ENCODE results near the gene CAPN5. TPM values are rescaled to one million over a fixed set of nuclear protein-coding genes. Genes with fewer than 3 reads are reported as not detected.

CAPN5 gene
- polyA plus RNA-seq, 2 of the 4 experiments (the other 2 are of a cell fraction): 9.4 to 12.9 TPM

DNA sequence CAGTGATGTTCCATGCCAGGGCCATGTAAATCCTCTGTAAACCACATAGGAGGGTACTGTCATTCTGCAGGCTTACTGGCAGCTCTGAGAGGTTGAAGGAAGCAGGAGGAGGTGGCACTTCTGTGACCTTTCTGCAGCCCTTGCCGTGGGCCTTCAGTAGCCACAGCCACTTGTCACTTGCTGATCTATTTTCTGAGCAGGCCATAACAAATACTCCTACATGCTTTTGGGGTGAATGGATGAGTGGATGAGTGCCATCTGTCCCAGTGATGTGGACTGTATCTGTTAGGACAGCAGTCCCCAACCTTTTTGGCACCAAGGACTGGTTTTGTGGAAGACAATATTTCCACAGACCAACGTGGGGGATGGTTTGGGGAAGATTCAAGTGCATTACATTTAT lies 22.4 kb upstream of the CAPN5 start:
- no peak for FAIRE-seq
- ATAC-seq: no peak
- DNase-seq (ENCODE audit: low read depth in 1 of 2, low spot score in 1 of 2): no peak
- 78% methylated on average over 2 of the region's 2 CpGs for WGBS (ENCODE audit: missing lambda C conversion rate)
- Histone ChIP-seq H3K4me1 (peaks cover 12% of the 10 kb centered on the region; the same call in 2 of the 3 replicates), H3K4me2 (no peak overlapping the region), H3K27ac (no peak overlapping the region), H3K9me3 (no peaks in the 10 kb centered on the region), H3K4me3 (no peak overlapping the region)
- ChIA-PET CTCF (interaction anchor here (0.6 to 3.7 kb wide), 10 partner anchors 8 to 310 kb away, joined by 3 to 60 read pairs (median 12); partner anchors contain the start of gene B3GNT6), POLR2A (interaction anchor here (1.3 kb wide), 1 partner anchor 22 kb away, joined by 3 read pairs; the partner anchor contains the start of gene CAPN5)
- TF ChIP-seq SREBF2 (IDR thresholded peaks at IDR 0.05) (no peak), CBX8 (IDR thresholded peaks at IDR 0.05) (no peak), HOXA7 (CRISPR knock-in tag; IDR thresholded peaks at IDR 0.05) (no peak), SMC3 (IDR thresholded peaks at IDR 0.05) (no peak), POLR2A (IDR thresholded peaks at IDR 0.05; ENCODE audit: low read length) (no peak), ZC3H11A (IDR thresholded peaks at IDR 0.05) (no peak), RNF2 (IDR thresholded peaks at IDR 0.05; ENCODE audit: borderline replicate concordance, low read depth) (no peak), CBX2 (IDR thresholded peaks at IDR 0.05; ENCODE audit: borderline replicate concordance, low read depth) (no peak), HEYL (CRISPR knock-in tag; IDR thresholded peaks at IDR 0.05) (no peak), TFCP2L1 (CRISPR knock-in tag; IDR thresholded peaks at IDR 0.05) (no peak), HOXB13 (CRISPR knock-in tag; IDR thresholded peaks at IDR 0.05; ENCODE audit: low read depth) (no peak), BHLHE40 (IDR thresholded peaks at IDR 0.05; ENCODE audit: low read depth, low read length) (no peak)
- TF ChIP-seq, protein P1, sequence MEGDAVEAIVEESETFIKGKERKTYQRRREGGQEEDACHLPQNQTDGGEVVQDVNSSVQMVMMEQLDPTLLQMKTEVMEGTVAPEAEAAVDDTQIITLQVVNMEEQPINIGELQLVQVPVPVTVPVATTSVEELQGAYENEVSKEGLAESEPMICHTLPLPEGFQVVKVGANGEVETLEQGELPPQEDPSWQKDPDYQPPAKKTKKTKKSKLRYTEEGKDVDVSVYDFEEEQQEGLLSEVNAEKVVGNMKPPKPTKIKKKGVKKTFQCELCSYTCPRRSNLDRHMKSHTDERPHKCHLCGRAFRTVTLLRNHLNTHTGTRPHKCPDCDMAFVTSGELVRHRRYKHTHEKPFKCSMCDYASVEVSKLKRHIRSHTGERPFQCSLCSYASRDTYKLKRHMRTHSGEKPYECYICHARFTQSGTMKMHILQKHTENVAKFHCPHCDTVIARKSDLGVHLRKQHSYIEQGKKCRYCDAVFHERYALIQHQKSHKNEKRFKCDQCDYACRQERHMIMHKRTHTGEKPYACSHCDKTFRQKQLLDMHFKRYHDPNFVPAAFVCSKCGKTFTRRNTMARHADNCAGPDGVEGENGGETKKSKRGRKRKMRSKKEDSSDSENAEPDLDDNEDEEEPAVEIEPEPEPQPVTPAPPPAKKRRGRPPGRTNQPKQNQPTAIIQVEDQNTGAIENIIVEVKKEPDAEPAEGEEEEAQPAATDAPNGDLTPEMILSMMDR (IDR thresholded peaks at IDR 0.05): no peak

DNA sequence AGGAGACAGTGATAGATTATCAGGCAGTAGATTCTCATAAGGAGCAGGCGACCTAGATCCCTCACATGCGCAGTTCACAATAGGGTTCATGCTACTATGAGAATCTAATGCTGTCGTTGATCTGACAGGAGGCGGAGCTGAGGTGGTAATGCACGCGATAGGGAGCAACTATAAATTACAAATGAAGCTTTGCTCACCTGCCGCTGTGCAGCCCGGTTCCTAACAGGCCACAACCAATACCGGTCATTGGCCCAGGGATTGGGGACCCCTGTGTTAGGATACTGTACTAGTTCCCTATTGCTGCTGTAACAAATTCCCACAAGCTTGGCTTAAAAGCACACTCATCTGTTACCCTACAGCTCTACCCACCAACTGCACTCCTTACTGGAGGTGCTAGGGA lies 21.9 kb upstream of the CAPN5 start:
- H3K27ac ChIP-seq: no peak overlapping the region
- ATAC-seq: no peak
- WGBS (ENCODE audit: missing lambda C conversion rate): 93% methylated on average over 9 of the region's 9 CpGs
- ChIA-PET POLR2A (interaction anchor here (1.3 kb wide), 1 partner anchor 22 kb away, joined by 3 read pairs; the partner anchor contains the start of gene CAPN5), CTCF (interaction anchor here (0.6 to 3.7 kb wide), 25 partner anchors 9 to 323 kb away, joined by 3 to 60 read pairs (median 5); partner anchors contain the start of gene B3GNT6)
- H3K4me1 ChIP-seq: peaks cover 12% of the 10 kb centered on the region; the same call in 2 of the 3 replicates
- no peak for TF ChIP-seq TP53 (CRISPR knock-in tag; IDR thresholded peaks at IDR 0.05)
- TF ChIP-seq, protein P2, sequence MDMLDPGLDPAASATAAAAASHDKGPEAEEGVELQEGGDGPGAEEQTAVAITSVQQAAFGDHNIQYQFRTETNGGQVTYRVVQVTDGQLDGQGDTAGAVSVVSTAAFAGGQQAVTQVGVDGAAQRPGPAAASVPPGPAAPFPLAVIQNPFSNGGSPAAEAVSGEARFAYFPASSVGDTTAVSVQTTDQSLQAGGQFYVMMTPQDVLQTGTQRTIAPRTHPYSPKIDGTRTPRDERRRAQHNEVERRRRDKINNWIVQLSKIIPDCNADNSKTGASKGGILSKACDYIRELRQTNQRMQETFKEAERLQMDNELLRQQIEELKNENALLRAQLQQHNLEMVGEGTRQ (IDR thresholded peaks at IDR 0.05): no peak
- TF ChIP-seq, protein P3, sequence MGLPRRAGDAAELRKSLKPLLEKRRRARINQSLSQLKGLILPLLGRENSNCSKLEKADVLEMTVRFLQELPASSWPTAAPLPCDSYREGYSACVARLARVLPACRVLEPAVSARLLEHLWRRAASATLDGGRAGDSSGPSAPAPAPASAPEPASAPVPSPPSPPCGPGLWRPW (IDR thresholded peaks at IDR 0.05): no peak
- TF ChIP-seq, protein P4, sequence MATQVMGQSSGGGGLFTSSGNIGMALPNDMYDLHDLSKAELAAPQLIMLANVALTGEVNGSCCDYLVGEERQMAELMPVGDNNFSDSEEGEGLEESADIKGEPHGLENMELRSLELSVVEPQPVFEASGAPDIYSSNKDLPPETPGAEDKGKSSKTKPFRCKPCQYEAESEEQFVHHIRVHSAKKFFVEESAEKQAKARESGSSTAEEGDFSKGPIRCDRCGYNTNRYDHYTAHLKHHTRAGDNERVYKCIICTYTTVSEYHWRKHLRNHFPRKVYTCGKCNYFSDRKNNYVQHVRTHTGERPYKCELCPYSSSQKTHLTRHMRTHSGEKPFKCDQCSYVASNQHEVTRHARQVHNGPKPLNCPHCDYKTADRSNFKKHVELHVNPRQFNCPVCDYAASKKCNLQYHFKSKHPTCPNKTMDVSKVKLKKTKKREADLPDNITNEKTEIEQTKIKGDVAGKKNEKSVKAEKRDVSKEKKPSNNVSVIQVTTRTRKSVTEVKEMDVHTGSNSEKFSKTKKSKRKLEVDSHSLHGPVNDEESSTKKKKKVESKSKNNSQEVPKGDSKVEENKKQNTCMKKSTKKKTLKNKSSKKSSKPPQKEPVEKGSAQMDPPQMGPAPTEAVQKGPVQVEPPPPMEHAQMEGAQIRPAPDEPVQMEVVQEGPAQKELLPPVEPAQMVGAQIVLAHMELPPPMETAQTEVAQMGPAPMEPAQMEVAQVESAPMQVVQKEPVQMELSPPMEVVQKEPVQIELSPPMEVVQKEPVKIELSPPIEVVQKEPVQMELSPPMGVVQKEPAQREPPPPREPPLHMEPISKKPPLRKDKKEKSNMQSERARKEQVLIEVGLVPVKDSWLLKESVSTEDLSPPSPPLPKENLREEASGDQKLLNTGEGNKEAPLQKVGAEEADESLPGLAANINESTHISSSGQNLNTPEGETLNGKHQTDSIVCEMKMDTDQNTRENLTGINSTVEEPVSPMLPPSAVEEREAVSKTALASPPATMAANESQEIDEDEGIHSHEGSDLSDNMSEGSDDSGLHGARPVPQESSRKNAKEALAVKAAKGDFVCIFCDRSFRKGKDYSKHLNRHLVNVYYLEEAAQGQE (IDR thresholded peaks at IDR 0.05): no peak
- TF ChIP-seq HDAC2 (IDR thresholded peaks at IDR 0.05): no peak
- TF ChIP-seq POLR2A (IDR thresholded peaks at IDR 0.05; ENCODE audit: low read length): no peak
- TF ChIP-seq, protein P5, sequence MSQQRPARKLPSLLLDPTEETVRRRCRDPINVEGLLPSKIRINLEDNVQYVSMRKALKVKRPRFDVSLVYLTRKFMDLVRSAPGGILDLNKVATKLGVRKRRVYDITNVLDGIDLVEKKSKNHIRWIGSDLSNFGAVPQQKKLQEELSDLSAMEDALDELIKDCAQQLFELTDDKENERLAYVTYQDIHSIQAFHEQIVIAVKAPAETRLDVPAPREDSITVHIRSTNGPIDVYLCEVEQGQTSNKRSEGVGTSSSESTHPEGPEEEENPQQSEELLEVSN (IDR thresholded peaks at IDR 0.05; ENCODE audit: borderline replicate concordance, low read depth): no peak
- no peak for TF ChIP-seq CBX8 (IDR thresholded peaks at IDR 0.05)
- no peak for TF ChIP-seq TFCP2L1 (CRISPR knock-in tag; IDR thresholded peaks at IDR 0.05)
- TF ChIP-seq RNF2 (IDR thresholded peaks at IDR 0.05; ENCODE audit: borderline replicate concordance, low read depth): no peak
- no peak for TF ChIP-seq ESRRA (IDR thresholded peaks at IDR 0.05; ENCODE audit: borderline replicate concordance, low read length)
- H3K4me2 ChIP-seq: no peak overlapping the region
- no peak for FAIRE-seq
- DNase-seq (ENCODE audit: low read depth in 1 of 2, low spot score in 1 of 2): no peak
- no peak overlapping the region for H3K4me3 ChIP-seq
- H3K9me3 ChIP-seq: no peaks in the 10 kb centered on the region
